AG09319 (cell line): ENCODE results near the gene PDLIM4.
A peak's percentile ranks its signal among the peaks of the same experiment; 100 is the strongest.

ENCODE experiments used
- DNase-seq: peaks from one replicate; pipeline ENCODE4 v3.0.0-alpha.2; 2010; ENCODE audit warnings: low read depth; ENCODE audit errors: extremely low read depth
- TF ChIP-seq, protein P1 (sequence below): IDR thresholded peaks from 2 replicates; pipeline ENCODE4 v1.5.1; 2011; ENCODE audit warnings: low read depth, mild to moderate bottlenecking, inconsistent platforms, low read length, moderate library complexity

The PDLIM4 gene

DNA sequence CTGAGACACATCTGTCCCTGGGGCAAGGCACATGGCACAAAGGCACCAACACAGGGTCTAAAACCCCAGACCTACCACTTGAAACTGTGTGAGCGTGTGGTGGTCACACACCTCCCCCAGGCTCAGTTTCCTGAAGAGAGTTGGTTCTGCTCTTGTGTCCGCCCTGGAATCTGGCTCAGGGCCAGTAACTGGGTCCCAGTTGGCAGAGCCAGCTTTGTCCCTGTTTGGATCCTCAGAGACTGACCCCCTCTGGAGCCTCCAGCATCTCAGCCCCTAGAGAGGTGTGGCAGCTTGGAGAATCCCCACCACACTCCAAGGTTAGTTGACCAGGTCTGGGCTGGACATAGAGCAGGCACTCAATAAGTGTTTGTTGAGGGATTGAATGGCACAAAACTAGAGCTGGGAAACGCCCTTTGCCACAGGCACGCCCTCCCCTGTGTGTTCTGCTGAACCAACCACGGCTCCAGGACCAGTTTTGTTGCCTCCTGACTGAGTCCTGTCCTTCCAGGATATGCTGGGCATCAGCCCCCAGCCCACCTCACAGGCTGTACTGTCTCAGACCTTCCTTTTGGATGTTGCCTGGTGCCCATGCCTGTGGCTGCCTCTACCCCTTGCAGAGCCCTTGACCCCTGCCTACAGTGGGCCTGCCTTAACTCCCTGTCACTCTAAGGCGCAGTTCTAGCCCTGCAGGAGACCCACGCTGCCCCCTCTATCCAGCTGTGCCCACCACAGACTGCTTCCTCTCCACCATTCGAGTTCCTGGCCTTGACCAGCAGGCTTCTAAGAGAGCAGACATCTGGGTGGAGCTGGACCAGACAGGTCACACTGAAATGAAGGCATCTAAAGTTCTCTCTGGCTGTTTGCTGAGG, 3.8 kb upstream of the PDLIM4 start:
- TF ChIP-seq, protein P1, sequence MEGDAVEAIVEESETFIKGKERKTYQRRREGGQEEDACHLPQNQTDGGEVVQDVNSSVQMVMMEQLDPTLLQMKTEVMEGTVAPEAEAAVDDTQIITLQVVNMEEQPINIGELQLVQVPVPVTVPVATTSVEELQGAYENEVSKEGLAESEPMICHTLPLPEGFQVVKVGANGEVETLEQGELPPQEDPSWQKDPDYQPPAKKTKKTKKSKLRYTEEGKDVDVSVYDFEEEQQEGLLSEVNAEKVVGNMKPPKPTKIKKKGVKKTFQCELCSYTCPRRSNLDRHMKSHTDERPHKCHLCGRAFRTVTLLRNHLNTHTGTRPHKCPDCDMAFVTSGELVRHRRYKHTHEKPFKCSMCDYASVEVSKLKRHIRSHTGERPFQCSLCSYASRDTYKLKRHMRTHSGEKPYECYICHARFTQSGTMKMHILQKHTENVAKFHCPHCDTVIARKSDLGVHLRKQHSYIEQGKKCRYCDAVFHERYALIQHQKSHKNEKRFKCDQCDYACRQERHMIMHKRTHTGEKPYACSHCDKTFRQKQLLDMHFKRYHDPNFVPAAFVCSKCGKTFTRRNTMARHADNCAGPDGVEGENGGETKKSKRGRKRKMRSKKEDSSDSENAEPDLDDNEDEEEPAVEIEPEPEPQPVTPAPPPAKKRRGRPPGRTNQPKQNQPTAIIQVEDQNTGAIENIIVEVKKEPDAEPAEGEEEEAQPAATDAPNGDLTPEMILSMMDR = no peak
- DNase-seq = no peak

DNA sequence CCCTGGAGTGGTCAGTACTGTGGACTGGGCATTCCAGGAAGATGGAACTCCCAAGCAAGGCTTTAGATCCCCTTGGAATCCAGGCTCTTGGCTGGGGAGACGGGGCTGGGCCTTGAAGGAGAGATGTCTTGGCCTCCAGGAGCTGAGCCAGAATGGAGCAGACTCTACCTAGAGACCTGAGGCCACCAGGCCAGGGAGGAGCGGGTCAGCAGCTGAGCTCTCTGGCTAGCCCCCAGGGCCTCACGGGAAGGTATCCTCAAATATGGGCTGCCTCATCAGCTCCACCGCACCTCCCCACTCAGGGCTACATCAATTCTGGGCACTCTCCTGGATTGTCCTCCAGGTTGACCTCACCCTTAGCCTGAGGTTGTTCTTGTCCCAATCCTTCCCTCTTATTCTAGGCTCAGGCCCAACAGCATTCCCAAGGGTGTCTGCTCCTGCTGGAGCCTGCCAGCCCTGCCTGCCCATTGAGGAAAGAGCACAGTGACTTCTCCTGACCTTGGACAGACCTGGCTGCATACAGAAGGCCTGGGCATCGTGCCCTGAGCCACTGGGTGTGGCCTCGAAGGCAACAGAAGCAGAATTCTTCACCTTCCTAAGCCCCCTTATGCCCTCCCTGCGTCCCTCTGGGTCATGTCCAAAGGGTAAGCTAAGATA, 3.0 kb upstream of the PDLIM4 start:
- TF ChIP-seq, protein P1 = no peak
- no peak for DNase-seq

DNA sequence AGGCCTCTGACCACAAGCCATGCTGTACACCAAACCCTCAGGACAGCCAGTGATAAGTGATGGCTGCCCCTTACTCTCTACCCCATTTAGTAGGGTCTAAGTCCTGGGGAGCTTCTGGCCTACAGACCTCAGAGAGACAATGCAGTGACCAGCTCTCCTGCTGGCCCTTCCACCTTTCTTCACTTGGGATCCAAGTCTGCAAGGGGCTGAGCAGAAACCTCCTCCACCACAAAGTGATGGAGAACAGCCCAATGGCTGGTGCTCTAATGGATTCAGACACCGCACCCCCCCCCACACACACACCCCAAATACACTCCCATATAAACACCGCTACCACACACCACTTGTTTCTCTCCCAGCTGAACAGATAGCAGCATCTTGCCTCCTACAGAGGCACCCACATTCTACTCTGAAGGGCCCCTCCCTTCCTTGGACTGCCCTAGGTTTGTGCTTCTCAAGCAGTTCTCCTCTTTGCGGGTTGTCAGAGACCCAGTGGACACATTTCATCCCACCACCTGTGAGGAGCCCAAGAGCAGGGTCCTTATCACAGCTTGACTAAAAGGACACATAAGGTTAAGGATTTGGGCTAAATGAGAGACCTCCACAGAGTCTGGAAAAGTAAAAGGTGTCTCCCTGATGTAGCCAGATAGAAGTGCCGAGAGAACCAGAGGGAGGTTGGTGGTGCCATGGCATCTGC, 1.3 kb upstream of the PDLIM4 start:
- no peak for DNase-seq
- TF ChIP-seq, protein P1 = no peak

DNA sequence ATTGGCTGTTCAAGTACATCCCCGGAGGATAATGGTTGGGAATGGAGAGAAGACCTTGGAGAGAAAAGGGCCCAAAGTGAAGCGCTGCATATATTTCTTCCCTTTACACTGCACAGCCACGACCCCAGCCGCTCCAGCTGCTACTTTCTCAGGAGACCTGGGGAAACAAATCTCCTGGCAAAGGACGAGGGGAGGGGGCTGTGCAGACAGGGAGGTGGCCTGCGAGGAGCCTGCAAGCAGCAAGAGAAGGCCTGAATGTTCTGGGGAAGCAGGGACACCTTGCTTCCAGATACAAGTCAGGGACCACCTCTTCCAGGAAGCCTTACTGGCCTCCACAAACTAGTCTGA, 739 bp upstream of the PDLIM4 start:
- TF ChIP-seq, protein P1 = no peak
- DNase-seq = no peak

DNA sequence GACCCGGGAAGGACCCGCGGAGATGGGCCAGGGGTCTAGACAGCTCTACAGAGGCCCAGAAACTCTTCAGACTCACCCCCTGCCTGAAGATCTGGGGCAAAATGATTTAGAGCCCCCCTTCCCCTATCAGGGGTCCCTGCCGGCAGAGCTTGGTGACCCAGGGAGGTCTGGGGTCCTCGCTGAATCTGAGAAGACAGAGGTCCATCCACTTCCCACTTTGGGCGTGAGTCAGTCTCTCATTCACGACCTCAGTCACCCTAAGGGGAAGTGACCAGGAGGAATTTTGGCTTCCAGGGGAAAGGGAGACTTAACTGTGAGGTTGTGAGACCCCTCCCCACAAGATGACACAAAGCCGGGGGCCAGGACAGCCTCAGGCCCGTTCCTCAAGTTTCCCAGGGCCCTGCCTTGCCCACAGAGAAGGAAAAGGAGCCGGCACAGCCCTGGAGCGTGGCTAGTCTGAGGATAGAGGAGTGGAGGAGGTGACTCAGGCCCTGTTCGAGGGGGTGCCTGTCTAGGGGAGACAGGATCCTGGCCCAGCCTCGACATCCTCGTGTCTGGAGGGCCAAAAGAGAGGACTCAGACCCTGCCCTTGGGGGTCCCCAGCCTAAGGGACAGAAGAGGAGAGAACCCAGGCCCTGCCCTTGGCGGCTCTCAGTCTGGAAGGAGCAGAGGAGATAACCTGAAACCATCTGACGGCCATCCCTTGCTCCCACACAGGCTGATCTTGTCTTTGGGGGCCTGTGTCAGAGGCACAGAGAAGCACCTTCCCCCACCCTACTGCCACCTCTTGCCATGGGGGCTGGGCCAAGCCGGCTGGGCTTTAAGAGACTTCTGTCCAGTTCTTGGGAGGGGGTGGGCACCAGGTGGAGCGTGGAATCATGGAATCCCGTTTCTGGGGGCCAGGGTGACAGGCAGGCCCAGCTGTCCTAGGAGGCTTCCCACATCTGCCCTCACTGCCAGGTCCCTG, 889 bp downstream of the PDLIM4 start:
- DNase-seq = no peak
- TF ChIP-seq, protein P1 = no peak

DNA sequence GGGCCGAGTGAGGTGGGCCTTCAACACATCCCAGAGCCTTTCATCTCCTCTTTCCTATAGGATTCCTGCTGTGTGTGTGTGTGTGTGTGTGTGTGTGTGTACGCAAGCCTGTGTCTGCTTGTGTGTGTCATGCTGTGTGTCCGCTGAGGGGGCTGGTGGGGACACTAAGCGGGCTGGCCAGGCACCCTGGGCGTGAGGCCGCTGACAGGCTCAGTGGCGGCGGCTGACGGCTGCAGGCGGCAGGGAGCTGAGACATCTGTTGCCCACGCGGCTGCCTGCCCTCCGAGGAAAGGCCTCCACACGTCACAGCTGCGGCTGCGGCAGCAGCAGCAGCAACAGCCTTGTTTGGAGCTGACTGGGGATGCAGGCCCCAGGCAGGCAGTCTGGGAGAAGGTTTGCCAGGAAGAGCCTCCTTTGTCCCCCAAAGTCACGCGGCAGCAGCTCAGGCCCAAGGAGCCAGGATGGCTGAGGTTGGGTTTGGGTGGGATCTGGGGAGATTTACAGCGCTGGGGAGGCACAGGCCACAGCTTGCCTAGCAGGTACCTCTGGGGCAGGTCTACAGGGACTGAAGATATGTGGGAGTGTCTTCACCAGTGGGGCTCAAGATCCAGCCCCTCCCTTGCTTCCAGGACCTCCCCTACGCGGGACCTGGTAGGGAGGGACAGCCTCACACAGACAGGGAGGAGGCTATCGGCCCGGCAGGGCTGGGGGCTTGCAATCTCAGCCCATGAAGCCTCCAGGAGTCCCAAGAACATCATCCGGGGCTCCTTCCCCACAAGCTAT, 1.8 kb downstream of the PDLIM4 start:
- TF ChIP-seq, protein P1 = no peak
- peak; percentile 73 for DNase-seq
